Measurements from ENCODE around the gene CELSR2.

Gene CELSR2

GRCh38 chr1:109248797-109249629 lies at the start of gene CELSR2:
Gene CELSR2, plus strand, starts transcription at chr1:109249539. Its CDS starts 541 bp downstream, at chr1:109250080.
- no peaks in the 10 kb centered on the region for H3K9me3 Mint-ChIP-seq
- peaks cover 32% of the 10 kb centered on the region for H3K4me1 Mint-ChIP-seq
- peak within 1 kb of the TSS; percentile 75 to 79 (median 78) for H3K4me3 Mint-ChIP-seq
- peaks cover 13% of the 10 kb centered on the region for H3K36me3 Mint-ChIP-seq (ENCODE audit: low read depth)
- H3K27me3 Mint-ChIP-seq (ENCODE audit: low read depth), result peaks cover 23% of the 10 kb centered on the region
- TF ChIP-seq CTCF (IDR thresholded peaks at IDR 0.05; ENCODE audit: unreplicated experiment in 3 of 3), result no peak
- peak within 1 kb of the TSS in 1 of 3 experiments; percentile 80 for H3K27ac Mint-ChIP-seq

GRCh38 chr1:109199710-109200109 lies 49.6 kb upstream of the CELSR2 start:
- Mint-ChIP-seq H3K9me3 (no peaks in the 10 kb centered on the region), H3K36me3 (ENCODE audit: low read depth) (no peaks in the 10 kb centered on the region), H3K27ac (no peak overlapping the region), H3K27me3 (ENCODE audit: low read depth) (peaks cover 18% of the 10 kb centered on the region), H3K4me3 (no peak overlapping the region), H3K4me1 (peaks cover 6% of the 10 kb centered on the region)
- TF ChIP-seq CTCF (IDR thresholded peaks at IDR 0.05; ENCODE audit: unreplicated experiment in 3 of 3), result no peak

- peak; percentile 40 to 46 (median 41) for TF ChIP-seq CTCF (IDR thresholded peaks at IDR 0.05; ENCODE audit: unreplicated experiment in 3 of 3)
- H3K27ac Mint-ChIP-seq, result no peak overlapping the region
Observed at GRCh38 chr1:109201123-109201703, 48.1 kb upstream of the CELSR2 start.

GRCh38 chr1:109204484-109204883 lies 44.9 kb upstream of the CELSR2 start:
- Mint-ChIP-seq H3K4me3 (no peak overlapping the region), H3K4me1 (peaks cover 22% of the 10 kb centered on the region), H3K27me3 (ENCODE audit: low read depth) (peaks cover 18% of the 10 kb centered on the region), H3K9me3 (no peaks in the 10 kb centered on the region), H3K27ac (peak overlapping the region in 1 of 3 experiments; percentile 23), H3K36me3 (ENCODE audit: low read depth) (no peaks in the 10 kb centered on the region)
- TF ChIP-seq CTCF (IDR thresholded peaks at IDR 0.05; ENCODE audit: unreplicated experiment in 3 of 3), result no peak

More at GRCh38 chr1:109201123-109201703, 48.1 kb upstream of the CELSR2 start:
- peaks cover 18% of the 10 kb centered on the region for H3K27me3 Mint-ChIP-seq (ENCODE audit: low read depth)
- H3K4me1 Mint-ChIP-seq, result peaks cover 6% of the 10 kb centered on the region
- no peak overlapping the region for H3K4me3 Mint-ChIP-seq
- H3K9me3 Mint-ChIP-seq, result no peaks in the 10 kb centered on the region
- H3K36me3 Mint-ChIP-seq (ENCODE audit: low read depth), result no peaks in the 10 kb centered on the region

- no peak for TF ChIP-seq CTCF (IDR thresholded peaks at IDR 0.05; ENCODE audit: unreplicated experiment in 3 of 3)
- Mint-ChIP-seq H3K27ac (peak overlapping the region in 2 of 3 experiments; percentile 26 to 34), H3K9me3 (no peaks in the 10 kb centered on the region), H3K4me3 (peak overlapping the region in 1 of 3 experiments; percentile 21), H3K27me3 (ENCODE audit: low read depth) (peaks cover 12% of the 10 kb centered on the region), H3K36me3 (ENCODE audit: low read depth) (no peaks in the 10 kb centered on the region), H3K4me1 (peaks cover 23% of the 10 kb centered on the region)
Observed at GRCh38 chr1:109206339-109206738, 43.0 kb upstream of the CELSR2 start.
